Right lobe of liver (tissue), 4 donors: Measurements from ENCODE around the gene RBM18.

Experiments
- CTCF ChIP-seq, 4 donors: fragments of 200-600 bp in 3 of 4; fragments of 450-650 bp in 1 of 4; IDR thresholded peaks; one replicate each; pipeline versions ENCODE4 v1.5.1 to v1.8.0; 2016 to 2022; ENCODE audit warnings: antibody characterized with exemption in 4 of 4, mild to moderate bottlenecking in 2 of 4
- POLR2A ChIP-seq: fragments of 450-650 bp; IDR thresholded peaks from one replicate; pipeline ENCODE4 v1.6.1; 2017; ENCODE audit warnings: antibody characterized with exemption, mild to moderate bottlenecking
- donor health status: DM: no; HTN: no; CAD: no.
- donor health status: DM: no; HTN: no; CAD: no.
- donor health status: DM: no; HTN: yes; CAD: no.

- TF ChIP-seq CTCF (IDR thresholded peaks at IDR 0.05) = no peak
- TF ChIP-seq POLR2A = no peak
Observed at GRCh38 chr9:122223435-122223834, 41.2 kb downstream of the RBM18 start.
